Panc1 (cell line): ENCODE results near the gene C12orf42. TPM values are rescaled to one million over a fixed set of nuclear protein-coding genes. Genes with fewer than 3 reads are reported as not detected.

Experiments used
- ATAC-seq: fragments of 200-7000 bp; cut with Tn5 transposase; 2 replicates; pipeline ENCODE4 v1.9.1; 2020; ENCODE audit warnings: mild to moderate bottlenecking, moderate library complexity
- BruUV-seq: library from RNA; stranded (reverse); fragments of 400-500 nt; replicated peaks from 2 replicates; lab custom pipeline; 2021; lab: Mats Ljungman, UMichigan
- CTCF ChIA-PET: fragments of 300-600 bp; sonication (Branson Sonifier 250); formaldehyde crosslinking; loops from one replicate; lab custom pipeline; 2022; ENCODE audit warnings: antibody characterized with exemption; lab: Charles Lee
- POLR2A ChIA-PET: fragments of 300-600 bp; sonication (Branson Sonifier 250); formaldehyde crosslinking; loops from one replicate; lab custom pipeline; 2022; ENCODE audit warnings: antibody characterized with exemption; lab: Charles Lee
- DNase-seq: peaks from one replicate; pipeline ENCODE4 v3.0.0-alpha.2; 2010; ENCODE audit warnings: low read depth, low spot score
- H3K27ac ChIP-seq: 2 replicates; pipeline ENCODE4 v1.5.1; 2011; ENCODE audit warnings: mild to moderate bottlenecking, low read length, inconsistent platforms
- H3K27me3 ChIP-seq: fragments of 200-500 bp; sonication (Bioruptor generic); 2 replicates; pipeline ENCODE4 v1.6.0; 2014; ENCODE audit warnings: low read length, inconsistent platforms; ENCODE audit not compliant: control insufficient read depth, insufficient read depth
- H3K36me3 ChIP-seq: fragments of 200-500 bp; sonication (Bioruptor generic); 2 replicates; pipeline ENCODE4 v1.5.1; 2014; ENCODE audit warnings: inconsistent platforms, mild to moderate bottlenecking, low read length, moderate library complexity; ENCODE audit not compliant: control insufficient read depth, insufficient read depth
- H3K4me1 ChIP-seq: 2 replicates; pipeline ENCODE4 v1.5.1; 2011; ENCODE audit warnings: inconsistent platforms, mild to moderate bottlenecking, low read length, moderate library complexity; ENCODE audit not compliant: control insufficient read depth, insufficient read depth
- H3K4me3 ChIP-seq, 2 experiments: 2 replicates each; pipeline ENCODE4 v1.5.1; 2011 to 2012; ENCODE audit warnings: low read depth in 2 of 2, low read length in 2 of 2, mild to moderate bottlenecking in 2 of 2, inconsistent platforms in 1 of 2, moderate library complexity in 1 of 2
- H3K9me3 ChIP-seq: fragments of 200-500 bp; sonication (Bioruptor generic); 2 replicates; pipeline ENCODE4 v1.5.1; 2014; ENCODE audit warnings: low read depth, mild to moderate bottlenecking, inconsistent platforms, low read length, moderate library complexity; ENCODE audit not compliant: control insufficient read depth, insufficient read depth
- POLR2AphosphoS5 ChIP-seq: IDR thresholded peaks from 2 replicates; pipeline ENCODE4 v1.6.1; 2012; ENCODE audit warnings: mild to moderate bottlenecking, low read depth, low read length, moderate library complexity
- SIN3A ChIP-seq: IDR thresholded peaks from 2 replicates; pipeline ENCODE4 v1.6.1; 2012; ENCODE audit warnings: low read depth, mild to moderate bottlenecking, low read length, moderate library complexity, borderline replicate concordance; ENCODE audit not compliant: insufficient read depth
- TCF7L2 ChIP-seq: IDR thresholded peaks from 2 replicates; pipeline ENCODE4 v1.6.1; 2011; ENCODE audit warnings: mild to moderate bottlenecking, low read depth, low read length, inconsistent platforms
- in situ Hi-C: cut with HindIII; loops from 2 replicates; pipeline ENCODE4 v1.10.0; 2016; ENCODE audit warnings: low sequenced_read_pairs, low pct_unique_long_range_greater_than_20kb
- intact Hi-C: fragments of 100-400 bp; cut with micrococcal nuclease; formaldehyde crosslinking; loops from one replicate; pipeline ENCODE4 v1.10.0; 2022; ENCODE audit not compliant: unreplicated experiment
- total RNA-seq: library from RNA; stranded (reverse); gene quantifications from one replicate; pipeline ENCODE4 v1.2.1, GENCODE V29; 2021; ENCODE audit not compliant: unreplicated experiment
- TF ChIP-seq, protein P1 (sequence below), 2 experiments: IDR thresholded peaks; 2 replicates each; pipeline ENCODE4 v1.6.1; 2011 to 2012; ENCODE audit warnings: low read depth in 2 of 2, control low read depth in 1 of 2, low read length in 1 of 2, mild to moderate bottlenecking in 1 of 2, moderate library complexity in 1 of 2; ENCODE audit not compliant: insufficient read depth in 1 of 2
- TF ChIP-seq, protein P2 (sequence below): fragments of 450-650 bp; IDR thresholded peaks from 2 replicates; pipeline ENCODE4 v1.5.1; 2017; ENCODE audit warnings: mild to moderate bottlenecking

Gene C12orf42
- total RNA-seq, 1 experiment from 2014 or later: not detected

DNA sequence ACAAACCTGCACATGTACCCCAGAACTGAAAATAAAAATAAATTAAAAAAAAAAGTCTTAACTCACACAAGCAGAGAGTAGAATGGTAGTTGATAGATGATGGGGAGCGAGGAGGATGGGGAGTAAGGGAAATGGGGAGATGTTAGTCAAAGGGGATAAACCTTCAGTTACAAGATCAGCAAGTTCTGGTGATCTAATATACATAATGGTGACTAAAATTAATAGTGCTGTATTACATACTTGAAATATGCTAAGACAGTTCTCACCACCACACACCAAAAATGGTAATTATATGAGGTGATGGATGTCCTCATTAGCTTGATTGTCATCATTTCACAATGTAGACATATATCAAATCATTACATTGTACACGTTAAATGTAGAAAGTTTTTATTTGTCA lies 3.2 kb upstream of the C12orf42 start:
- intact Hi-C loops: no loop called here
- no peak overlapping the region for H3K27ac ChIP-seq
- CTCF ChIA-PET: no interaction called here
- no peaks in the 10 kb centered on the region; the same call in 1 of the 2 replicates for H3K27me3 ChIP-seq
- no peak for TF ChIP-seq POLR2AphosphoS5
- no peak for TF ChIP-seq SIN3A
- TF ChIP-seq, protein P1, sequence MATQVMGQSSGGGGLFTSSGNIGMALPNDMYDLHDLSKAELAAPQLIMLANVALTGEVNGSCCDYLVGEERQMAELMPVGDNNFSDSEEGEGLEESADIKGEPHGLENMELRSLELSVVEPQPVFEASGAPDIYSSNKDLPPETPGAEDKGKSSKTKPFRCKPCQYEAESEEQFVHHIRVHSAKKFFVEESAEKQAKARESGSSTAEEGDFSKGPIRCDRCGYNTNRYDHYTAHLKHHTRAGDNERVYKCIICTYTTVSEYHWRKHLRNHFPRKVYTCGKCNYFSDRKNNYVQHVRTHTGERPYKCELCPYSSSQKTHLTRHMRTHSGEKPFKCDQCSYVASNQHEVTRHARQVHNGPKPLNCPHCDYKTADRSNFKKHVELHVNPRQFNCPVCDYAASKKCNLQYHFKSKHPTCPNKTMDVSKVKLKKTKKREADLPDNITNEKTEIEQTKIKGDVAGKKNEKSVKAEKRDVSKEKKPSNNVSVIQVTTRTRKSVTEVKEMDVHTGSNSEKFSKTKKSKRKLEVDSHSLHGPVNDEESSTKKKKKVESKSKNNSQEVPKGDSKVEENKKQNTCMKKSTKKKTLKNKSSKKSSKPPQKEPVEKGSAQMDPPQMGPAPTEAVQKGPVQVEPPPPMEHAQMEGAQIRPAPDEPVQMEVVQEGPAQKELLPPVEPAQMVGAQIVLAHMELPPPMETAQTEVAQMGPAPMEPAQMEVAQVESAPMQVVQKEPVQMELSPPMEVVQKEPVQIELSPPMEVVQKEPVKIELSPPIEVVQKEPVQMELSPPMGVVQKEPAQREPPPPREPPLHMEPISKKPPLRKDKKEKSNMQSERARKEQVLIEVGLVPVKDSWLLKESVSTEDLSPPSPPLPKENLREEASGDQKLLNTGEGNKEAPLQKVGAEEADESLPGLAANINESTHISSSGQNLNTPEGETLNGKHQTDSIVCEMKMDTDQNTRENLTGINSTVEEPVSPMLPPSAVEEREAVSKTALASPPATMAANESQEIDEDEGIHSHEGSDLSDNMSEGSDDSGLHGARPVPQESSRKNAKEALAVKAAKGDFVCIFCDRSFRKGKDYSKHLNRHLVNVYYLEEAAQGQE (IDR thresholded peaks at IDR 0.05; ENCODE audit: insufficient read depth in 1 of 2, low read depth in 2 of 2, low read length in 1 of 2): no peak
- TF ChIP-seq TCF7L2: no peak
- TF ChIP-seq, protein P2, sequence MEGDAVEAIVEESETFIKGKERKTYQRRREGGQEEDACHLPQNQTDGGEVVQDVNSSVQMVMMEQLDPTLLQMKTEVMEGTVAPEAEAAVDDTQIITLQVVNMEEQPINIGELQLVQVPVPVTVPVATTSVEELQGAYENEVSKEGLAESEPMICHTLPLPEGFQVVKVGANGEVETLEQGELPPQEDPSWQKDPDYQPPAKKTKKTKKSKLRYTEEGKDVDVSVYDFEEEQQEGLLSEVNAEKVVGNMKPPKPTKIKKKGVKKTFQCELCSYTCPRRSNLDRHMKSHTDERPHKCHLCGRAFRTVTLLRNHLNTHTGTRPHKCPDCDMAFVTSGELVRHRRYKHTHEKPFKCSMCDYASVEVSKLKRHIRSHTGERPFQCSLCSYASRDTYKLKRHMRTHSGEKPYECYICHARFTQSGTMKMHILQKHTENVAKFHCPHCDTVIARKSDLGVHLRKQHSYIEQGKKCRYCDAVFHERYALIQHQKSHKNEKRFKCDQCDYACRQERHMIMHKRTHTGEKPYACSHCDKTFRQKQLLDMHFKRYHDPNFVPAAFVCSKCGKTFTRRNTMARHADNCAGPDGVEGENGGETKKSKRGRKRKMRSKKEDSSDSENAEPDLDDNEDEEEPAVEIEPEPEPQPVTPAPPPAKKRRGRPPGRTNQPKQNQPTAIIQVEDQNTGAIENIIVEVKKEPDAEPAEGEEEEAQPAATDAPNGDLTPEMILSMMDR: no peak
- ATAC-seq (no peak), DNase-seq (no peak)
- in situ Hi-C loops: no loop called here
- H3K4me1 ChIP-seq: no peaks in the 10 kb centered on the region
- BruUV-seq: no TSS peak
- no peak overlapping the region for H3K4me3 ChIP-seq
- POLR2A ChIA-PET: no interaction called here
- H3K36me3 ChIP-seq: no peaks in the 10 kb centered on the region
- H3K9me3 ChIP-seq: no peaks in the 10 kb centered on the region

DNA sequence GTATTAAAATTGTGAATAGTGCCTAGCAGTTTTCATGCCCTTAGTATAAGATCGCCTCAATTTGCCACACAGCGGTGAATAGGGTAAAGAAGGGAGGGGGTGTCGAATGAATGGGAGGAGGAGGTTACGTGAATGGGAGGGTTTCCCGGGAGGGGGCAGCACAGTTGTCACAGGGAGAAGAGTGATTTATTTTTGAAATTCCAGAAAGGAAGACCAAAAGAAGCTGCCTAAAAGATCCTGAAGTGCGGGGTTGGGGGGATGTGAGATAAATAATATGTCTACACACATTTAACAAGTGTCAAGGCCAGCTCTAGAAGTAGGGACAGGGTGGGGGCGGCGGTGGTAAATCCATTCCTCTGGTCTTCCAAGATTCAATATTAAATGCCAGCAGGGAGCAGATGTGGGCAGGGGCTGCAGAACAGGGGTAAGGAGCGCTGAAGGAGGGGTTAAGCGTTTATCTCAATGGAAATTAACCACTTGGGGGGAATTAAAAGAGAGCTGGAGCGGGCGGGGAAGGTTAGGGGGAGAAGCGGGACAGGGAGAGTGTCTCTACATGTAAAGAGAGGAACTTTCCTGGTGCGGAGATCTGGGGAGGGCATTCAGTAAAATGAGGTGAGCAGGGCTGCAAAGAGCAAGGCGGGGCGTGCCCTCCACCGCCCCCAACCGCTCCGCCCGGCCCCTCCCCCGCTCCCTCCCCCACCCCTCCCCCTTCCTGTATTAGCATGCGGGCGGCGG lies 867 bp downstream of the C12orf42 start:
- H3K27ac ChIP-seq: no peak overlapping the region
- CTCF ChIA-PET: interaction anchor here (0.7 kb wide), 1 partner anchor 59 kb away, joined by 4 read pairs; no protein-coding TSS in a partner anchor
- in situ Hi-C loops: no loop called here

More for the DNA sequence above, 867 bp downstream of the C12orf42 start:
- TF ChIP-seq, protein P1 (IDR thresholded peaks at IDR 0.05; ENCODE audit: insufficient read depth in 1 of 2, low read depth in 2 of 2, low read length in 1 of 2): no peak
- TF ChIP-seq TCF7L2 (no peak), POLR2AphosphoS5 (no peak), SIN3A (no peak)
- TF ChIP-seq, protein P2: no peak
- no peaks in the 10 kb centered on the region for H3K4me1 ChIP-seq
- no peaks in the 10 kb centered on the region for H3K36me3 ChIP-seq
- H3K27me3 ChIP-seq: peaks cover 4% of the 10 kb centered on the region; the same call in 1 of the 2 replicates
- ATAC-seq (no peak), DNase-seq (no peak)
- no TSS peak for BruUV-seq
- no peak overlapping the region; a peak in 1 of 4 replicates for H3K4me3 ChIP-seq
- H3K9me3 ChIP-seq: no peaks in the 10 kb centered on the region
- intact Hi-C loops: no loop called here
- POLR2A ChIA-PET: no interaction called here
